ENCODE measurements around the gene CEP68.

CEP68 gene

GRCh38 chr2:65059071-65059470, 2.9 kb downstream of the CEP68 start:
- no peak for DNase-seq

- no peak for DNase-seq
These were observed 5.1 kb downstream of the CEP68 start for GRCh38 chr2:65061146-65061909.

GRCh38 chr2:65061910-65062339, 5.7 kb downstream of the CEP68 start:
- DNase-seq, result no peak

- peak; percentile 73 to 93 (median 78) for DNase-seq
These were observed 6.9 kb downstream of the CEP68 start for GRCh38 chr2:65062843-65063825.

- DNase-seq, result peak; percentile 93 to 99 (median 95)
These were observed 8.7 kb downstream of the CEP68 start for GRCh38 chr2:65064728-65065552.

- no peak for DNase-seq
These were observed 11.8 kb downstream of the CEP68 start for GRCh38 chr2:65067806-65068553.

GRCh38 chr2:65069439-65069824, 13.2 kb downstream of the CEP68 start:
- DNase-seq, result no peak

- DNase-seq, result peak in 1 of 3 donors; percentile 27
These were observed 14.1 kb downstream of the CEP68 start for GRCh38 chr2:65070172-65070830.

- no peak for DNase-seq
These were observed 14.6 kb downstream of the CEP68 start for GRCh38 chr2:65070856-65071255.

GRCh38 chr2:65071499-65072180, 15.4 kb downstream of the CEP68 start:
- no peak for DNase-seq

- DNase-seq, result no peak
These were observed 16.2 kb downstream of the CEP68 start for GRCh38 chr2:65072181-65072970.

GRCh38 chr2:65073879-65074565, 17.8 kb downstream of the CEP68 start:
- DNase-seq, result no peak

- no peak for DNase-seq
These were observed 19.0 kb downstream of the CEP68 start for GRCh38 chr2:65075176-65075575.

GRCh38 chr2:65075605-65076344, 19.6 kb downstream of the CEP68 start:
- no peak for DNase-seq

- DNase-seq, result no peak
These were observed 20.1 kb downstream of the CEP68 start for GRCh38 chr2:65076345-65076710.

- no peak for DNase-seq
These were observed 21.7 kb downstream of the CEP68 start for GRCh38 chr2:65077898-65078297.

- no peak for DNase-seq
These were observed 22.8 kb downstream of the CEP68 start for GRCh38 chr2:65079017-65079416.

GRCh38 chr2:65081232-65081685, 25.0 kb downstream of the CEP68 start:
- peak; percentile 70 to 83 (median 77) for DNase-seq

- DNase-seq, result no peak
These were observed 28.9 kb downstream of the CEP68 start for GRCh38 chr2:65085148-65085547.
